ENCODE data around the gene ATP6AP1.

GRCh38 chrX:154464806-154465365, 36.4 kb downstream of the ATP6AP1 start:
- TF ChIP-seq SP1 (IDR thresholded peaks at IDR 0.05) (no peak), FOXM1 (IDR thresholded peaks at IDR 0.05; ENCODE audit: borderline replicate concordance) (no peak), L3MBTL2 (conservative IDR thresholded peaks at IDR 0.05) (no peak)

All from HEK293T (cell line).